IPS DF 6.9 (cell line): ENCODE data around the gene SAP30L.

Experiments
- DNase-seq: peaks from one replicate; pipeline ENCODE4 v3.0.0-alpha.2; 2013; ENCODE audit warnings: low read depth, low spot score
- H3K27ac ChIP-seq: one replicate; pipeline ENCODE4 v1.5.1; 2013; ENCODE audit warnings: low read length, control low read depth
- H3K27me3 ChIP-seq: 2 replicates; pipeline ENCODE4 v1.6.1; 2013; ENCODE audit warnings: mild to moderate bottlenecking, low read length; ENCODE audit not compliant: control insufficient read depth, insufficient read depth
- H3K36me3 ChIP-seq: 2 replicates; pipeline ENCODE4 v1.6.1; 2013; ENCODE audit warnings: low read length; ENCODE audit not compliant: control insufficient read depth, insufficient read depth
- H3K4me1 ChIP-seq: 2 replicates; pipeline ENCODE4 v1.6.1; 2013; ENCODE audit warnings: low read length; ENCODE audit not compliant: control insufficient read depth, insufficient read depth
- H3K4me3 ChIP-seq: 2 replicates; pipeline ENCODE4 v1.5.1; 2013; ENCODE audit warnings: mild to moderate bottlenecking, low read length
- H3K9me3 ChIP-seq: 2 replicates; pipeline ENCODE4 v1.6.1; 2013; ENCODE audit warnings: low read length, inconsistent platforms; ENCODE audit not compliant: control insufficient read depth, insufficient read depth
- WGBS: extraction: QIAGEN DNeasy Blood & Tissue Kit; methylation state at CpG from one replicate; pipeline ENCODE4 v1.1.7; 2013; ENCODE audit warnings: mixed read lengths, missing lambda C conversion rate; ENCODE audit not compliant: insufficient read length, insufficient coverage; 5-methylcytosine and 5-hydroxymethylcytosine counted together

SAP30L gene

GRCh38 chr5:154442801-154443200 lies 3.0 kb upstream of the SAP30L start:
- no CpG with 5 or more reads among the region's 1 CpG for WGBS
- H3K9me3 ChIP-seq, result no peaks in the 10 kb centered on the region
- no peak for DNase-seq
- no peak overlapping the region for H3K27ac ChIP-seq
- H3K36me3 ChIP-seq, result peaks cover 2% of the 10 kb centered on the region
- H3K27me3 ChIP-seq, result no peaks in the 10 kb centered on the region; the same call in 1 of the 2 replicates
- no peaks in the 10 kb centered on the region for H3K4me1 ChIP-seq
- no peak overlapping the region for H3K4me3 ChIP-seq

- H3K27me3 ChIP-seq, result no peaks in the 10 kb centered on the region; the same call in 1 of the 2 replicates
- H3K27ac ChIP-seq, result no peak overlapping the region
- no peaks in the 10 kb centered on the region; the same call in 1 of the 2 replicates for H3K36me3 ChIP-seq
- H3K9me3 ChIP-seq, result no peaks in the 10 kb centered on the region
- peak overlapping the region; percentile 96 for H3K4me3 ChIP-seq
- H3K4me1 ChIP-seq, result no peaks in the 10 kb centered on the region
- no CpG with 5 or more reads among the region's 30 CpGs for WGBS
- DNase-seq, result no peak
These were observed 1.0 kb upstream of the SAP30L start for GRCh38 chr5:154444556-154445421.

GRCh38 chr5:154446195-154447088 lies 645 bp downstream of the SAP30L start:
- Histone ChIP-seq H3K4me3 (peak overlapping the region; percentile 96), H3K36me3 (no peaks in the 10 kb centered on the region; the same call in 1 of the 2 replicates)

GRCh38 chr5:154447089-154447725 lies 1.4 kb downstream of the SAP30L start:
- H3K4me1 ChIP-seq, result no peaks in the 10 kb centered on the region
- no peak overlapping the region for H3K27ac ChIP-seq
- no CpG with 5 or more reads among the region's 10 CpGs for WGBS
- H3K9me3 ChIP-seq, result no peaks in the 10 kb centered on the region
- H3K36me3 ChIP-seq, result no peaks in the 10 kb centered on the region; the same call in 1 of the 2 replicates
- no peaks in the 10 kb centered on the region; the same call in 1 of the 2 replicates for H3K27me3 ChIP-seq
- H3K4me3 ChIP-seq, result peak overlapping the region; percentile 96; the same call in 1 of the 2 replicates
- no peak for DNase-seq

More at GRCh38 chr5:154446195-154447088, 645 bp downstream of the SAP30L start:
- Histone ChIP-seq H3K4me1 (no peaks in the 10 kb centered on the region), H3K27me3 (no peaks in the 10 kb centered on the region; the same call in 1 of the 2 replicates), H3K27ac (no peak overlapping the region), H3K9me3 (no peaks in the 10 kb centered on the region)
- no CpG with 5 or more reads among the region's 87 CpGs for WGBS
- no peak for DNase-seq

GRCh38 chr5:154449786-154450185 lies 4.0 kb downstream of the SAP30L start:
- Histone ChIP-seq H3K9me3 (no peaks in the 10 kb centered on the region), H3K27me3 (no peaks in the 10 kb centered on the region; the same call in 1 of the 2 replicates), H3K27ac (no peak overlapping the region), H3K4me3 (no peak overlapping the region), H3K4me1 (no peaks in the 10 kb centered on the region), H3K36me3 (no peaks in the 10 kb centered on the region; the same call in 1 of the 2 replicates)
- DNase-seq, result no peak
- no CpG with 5 or more reads among the region's 2 CpGs for WGBS

GRCh38 chr5:154451957-154452356 lies 6.2 kb downstream of the SAP30L start:
- Histone ChIP-seq H3K36me3 (peaks cover 5% of the 10 kb centered on the region), H3K4me1 (no peaks in the 10 kb centered on the region), H3K4me3 (no peak overlapping the region), H3K27ac (no peak overlapping the region), H3K27me3 (no peaks in the 10 kb centered on the region; the same call in 1 of the 2 replicates), H3K9me3 (no peaks in the 10 kb centered on the region)
- DNase-seq, result no peak
- no CpG with 5 or more reads among the region's 8 CpGs for WGBS

- no peaks in the 10 kb centered on the region for H3K27me3 ChIP-seq
- WGBS, result no CpG with 5 or more reads among the region's 5 CpGs
- H3K4me3 ChIP-seq, result no peak overlapping the region
- H3K36me3 ChIP-seq, result peaks cover 5% of the 10 kb centered on the region
- no peaks in the 10 kb centered on the region for H3K9me3 ChIP-seq
- no peak for DNase-seq
- no peak overlapping the region for H3K27ac ChIP-seq
- no peaks in the 10 kb centered on the region for H3K4me1 ChIP-seq
These were observed 9.8 kb downstream of the SAP30L start for GRCh38 chr5:154455585-154455984.

- peaks cover 5% of the 10 kb centered on the region for H3K36me3 ChIP-seq
- WGBS, result no CpG with 5 or more reads among the region's 3 CpGs
These were observed 10.7 kb downstream of the SAP30L start for GRCh38 chr5:154456540-154456939.

GRCh38 chr5:154459015-154459414 lies 13.2 kb downstream of the SAP30L start:
- Histone ChIP-seq H3K4me3 (no peak overlapping the region), H3K9me3 (no peaks in the 10 kb centered on the region), H3K27ac (no peak overlapping the region), H3K36me3 (peaks cover 5% of the 10 kb centered on the region), H3K27me3 (no peaks in the 10 kb centered on the region), H3K4me1 (no peaks in the 10 kb centered on the region)
- no peak for DNase-seq
- no CpG with 5 or more reads among the region's 3 CpGs for WGBS

More at GRCh38 chr5:154456540-154456939, 10.7 kb downstream of the SAP30L start:
- H3K4me3 ChIP-seq, result no peak overlapping the region
- H3K27ac ChIP-seq, result no peak overlapping the region
- H3K9me3 ChIP-seq, result no peaks in the 10 kb centered on the region
- no peaks in the 10 kb centered on the region for H3K4me1 ChIP-seq
- H3K27me3 ChIP-seq, result no peaks in the 10 kb centered on the region
- no peak for DNase-seq

GRCh38 chr5:154460172-154460571 lies 14.4 kb downstream of the SAP30L start:
- no peak for DNase-seq
- H3K4me3 ChIP-seq, result no peak overlapping the region
- no peaks in the 10 kb centered on the region for H3K27me3 ChIP-seq
- H3K36me3 ChIP-seq, result peaks cover 5% of the 10 kb centered on the region
- no peak overlapping the region for H3K27ac ChIP-seq
- H3K9me3 ChIP-seq, result no peaks in the 10 kb centered on the region
- no CpG with 5 or more reads among the region's 4 CpGs for WGBS
- no peaks in the 10 kb centered on the region for H3K4me1 ChIP-seq
